ENCODE data around the gene CD47. TPM values are rescaled to one million over a fixed set of nuclear protein-coding genes. Genes with fewer than 3 reads are reported as not detected.

The CD47 gene
- total and polyA plus RNA-seq, 2 of the 13 experiments (the other 11 are each of a cell fraction or from before 2014, with no cell fraction given): 3.3 to 6.5 TPM

GRCh38 chr3:107997671-107998070 lies 93.2 kb downstream of the CD47 start:
- TF ChIP-seq ERF (CRISPR knock-in tag; IDR thresholded peaks at IDR 0.05): no peak
- TF ChIP-seq POLR2AphosphoS5 (IDR thresholded peaks at IDR 0.05; ENCODE audit: low read depth, low read length): no peak
- no peak for TF ChIP-seq SP1 (IDR thresholded peaks at IDR 0.05)
- TF ChIP-seq SP1 (CRISPR knock-in tag; IDR thresholded peaks at IDR 0.05): no peak
- TF ChIP-seq MEIS2 (CRISPR knock-in tag; IDR thresholded peaks at IDR 0.05): no peak
- TF ChIP-seq RFXANK (CRISPR knock-in tag; IDR thresholded peaks at IDR 0.05): no peak
- Histone ChIP-seq H3K27me3 (ENCODE audit: control insufficient read depth in 1 of 2, insufficient read depth in 2 of 2, low read length in 2 of 2) (0 out of 5 replicates have a peak, but pooled peaks cover 0 to 3% of the 10 kb centered on the region in 2 experiments), H2AFZ (ENCODE audit: low read length) (no peak overlapping the region), H3K36me3 (replicated peaks in 1 of 2; ENCODE audit: control insufficient read depth in 1 of 2, insufficient read depth in 2 of 2, low read length in 2 of 2) (no peaks in the 10 kb centered on the region), H3K4me3 (replicated peaks in 1 of 3; ENCODE audit: insufficient read depth in 1 of 3, low read depth in 2 of 3, low read length in 3 of 3) (no peak overlapping the region), H3K4me1 (ENCODE audit: insufficient read depth, low read length) (no peaks in the 10 kb centered on the region), H3K9ac (ENCODE audit: insufficient read depth, low read depth, low read length) (no peak overlapping the region), H3K27ac (ENCODE audit: extremely low read length, insufficient read depth, low read length) (no peak overlapping the region), H3K9me3 (ENCODE audit: low read length) (no peaks in the 10 kb centered on the region), H3K4me2 (ENCODE audit: low read depth, low read length) (no peak overlapping the region), H3K79me2 (ENCODE audit: insufficient read depth, low read length) (no peaks in the 10 kb centered on the region), H4K20me1 (ENCODE audit: insufficient read depth, low read length) (no peaks in the 10 kb centered on the region; the same call in 1 of the 2 replicates)
- in situ Hi-C loops (cut with HindIII; ENCODE audit: extremely low pct_ligation_motif_present, low pct_unique_long_range_greater_than_20kb): no loop called here
- no TSS peak for BruUV-seq (replicated peaks)
- intact Hi-C loops (cut with micrococcal nuclease; ENCODE audit: unreplicated experiment): no loop called here
- no peak for FAIRE-seq
- no peak for ATAC-seq
- no peak for DNase-seq (ENCODE audit: low spot score)
- ChIA-PET POLR2A (no interaction called here), CTCF (ENCODE audit: low intra/inter-chr PET ratio, low total read pairs) (no interaction called here)

- no TSS peak for BruUV-seq (replicated peaks)
- 34% methylated on average over 4 of the region's 4 CpGs for WGBS (ENCODE audit: low lambda C conversion rate)
- DNase-seq (ENCODE audit: low spot score) (no peak), ATAC-seq (no peak), FAIRE-seq (no peak)
- intact Hi-C loops (cut with micrococcal nuclease; ENCODE audit: unreplicated experiment) (no loop called here), in situ Hi-C loops (cut with HindIII; ENCODE audit: extremely low pct_ligation_motif_present, low pct_unique_long_range_greater_than_20kb) (no loop called here)
- Histone ChIP-seq H3K9ac (ENCODE audit: insufficient read depth, low read depth, low read length) (no peak overlapping the region), H3K36me3 (replicated peaks in 1 of 2; ENCODE audit: control insufficient read depth in 1 of 2, insufficient read depth in 2 of 2, low read length in 2 of 2) (no peaks in the 10 kb centered on the region), H2AFZ (ENCODE audit: low read length) (no peak overlapping the region), H3K4me1 (ENCODE audit: insufficient read depth, low read length) (no peaks in the 10 kb centered on the region), H3K27ac (ENCODE audit: extremely low read length, insufficient read depth, low read length) (no peak overlapping the region), H3K4me2 (ENCODE audit: low read depth, low read length) (no peak overlapping the region), H3K4me3 (replicated peaks in 1 of 3; ENCODE audit: insufficient read depth in 1 of 3, low read depth in 2 of 3, low read length in 3 of 3) (no peak overlapping the region), H3K27me3 (ENCODE audit: control insufficient read depth in 1 of 2, insufficient read depth in 2 of 2, low read length in 2 of 2) (0 out of 5 replicates have a peak, but pooled peaks cover 0 to 3% of the 10 kb centered on the region in 2 experiments), H3K9me3 (ENCODE audit: low read length) (no peaks in the 10 kb centered on the region), H4K20me1 (ENCODE audit: insufficient read depth, low read length) (no peaks in the 10 kb centered on the region; the same call in 1 of the 2 replicates), H3K79me2 (ENCODE audit: insufficient read depth, low read length) (no peaks in the 10 kb centered on the region)
- ChIA-PET CTCF (ENCODE audit: low intra/inter-chr PET ratio, low total read pairs) (no interaction called here), POLR2A (no interaction called here)
- TF ChIP-seq ZNF160 (CRISPR knock-in tag; IDR thresholded peaks at IDR 0.05) (no peak), ATF7 (IDR thresholded peaks at IDR 0.05) (peak; percentile 67), ATF7 (CRISPR knock-in tag; IDR thresholded peaks at IDR 0.05) (no peak)
Measured at GRCh38 chr3:107995823-107996222, 95.0 kb downstream of the CD47 start.
